Measurements from ENCODE around the gene LOC128125822.

LOC128125822 gene

GRCh38 chr6:63537959-63538300 is 34.4 kb upstream of the LOC128125822 start:
- no peak for TF ChIP-seq CTCF (IDR thresholded peaks at IDR 0.05)
- Mint-ChIP-seq H3K27ac (no peak overlapping the region), H3K4me1 (peaks cover 14% of the 10 kb centered on the region), H3K9me3 (no peaks in the 10 kb centered on the region), H3K4me3 (no peak overlapping the region), H3K36me3 (ENCODE audit: low read depth) (no peaks in the 10 kb centered on the region), H3K27me3 (ENCODE audit: low read depth, poor library complexity) (peaks cover 29% of the 10 kb centered on the region)
- no peak for DNase-seq

GRCh38 chr6:63538550-63538949 is 33.7 kb upstream of the LOC128125822 start:
- no peak overlapping the region for H3K4me3 Mint-ChIP-seq
- no peak for DNase-seq
- H3K4me1 Mint-ChIP-seq, result peaks cover 14% of the 10 kb centered on the region
- H3K9me3 Mint-ChIP-seq, result no peaks in the 10 kb centered on the region
- H3K36me3 Mint-ChIP-seq (ENCODE audit: low read depth), result no peaks in the 10 kb centered on the region
- no peak for TF ChIP-seq CTCF (IDR thresholded peaks at IDR 0.05)
- H3K27ac Mint-ChIP-seq, result no peak overlapping the region
- peaks cover 32% of the 10 kb centered on the region for H3K27me3 Mint-ChIP-seq (ENCODE audit: low read depth, poor library complexity)

- Mint-ChIP-seq H3K4me1 (no peaks in the 10 kb centered on the region), H3K27me3 (ENCODE audit: low read depth, poor library complexity) (peaks cover 40% of the 10 kb centered on the region), H3K4me3 (no peak overlapping the region), H3K9me3 (peaks cover 6% of the 10 kb centered on the region), H3K36me3 (ENCODE audit: low read depth) (no peaks in the 10 kb centered on the region), H3K27ac (no peak overlapping the region)
- no peak for DNase-seq
- no peak for TF ChIP-seq CTCF (IDR thresholded peaks at IDR 0.05)
These were observed 29.3 kb upstream of the LOC128125822 start for GRCh38 chr6:63543001-63543400.

GRCh38 chr6:63543982-63544381 is 28.3 kb upstream of the LOC128125822 start:
- Mint-ChIP-seq H3K4me1 (no peaks in the 10 kb centered on the region), H3K4me3 (no peak overlapping the region), H3K27ac (no peak overlapping the region), H3K9me3 (peaks cover 6% of the 10 kb centered on the region), H3K36me3 (ENCODE audit: low read depth) (no peaks in the 10 kb centered on the region), H3K27me3 (ENCODE audit: low read depth, poor library complexity) (peaks cover 40% of the 10 kb centered on the region)
- DNase-seq, result no peak
- no peak for TF ChIP-seq CTCF (IDR thresholded peaks at IDR 0.05)

GRCh38 chr6:63546236-63546635 is 26.0 kb upstream of the LOC128125822 start:
- Mint-ChIP-seq H3K27ac (no peak overlapping the region), H3K9me3 (peaks cover 6% of the 10 kb centered on the region), H3K4me1 (no peaks in the 10 kb centered on the region), H3K36me3 (ENCODE audit: low read depth) (no peaks in the 10 kb centered on the region), H3K4me3 (no peak overlapping the region), H3K27me3 (ENCODE audit: low read depth, poor library complexity) (peaks cover 26% of the 10 kb centered on the region)
- no peak for TF ChIP-seq CTCF (IDR thresholded peaks at IDR 0.05)
- DNase-seq, result no peak

- Mint-ChIP-seq H3K9me3 (peaks cover 6% of the 10 kb centered on the region), H3K4me1 (no peaks in the 10 kb centered on the region), H3K27me3 (ENCODE audit: low read depth, poor library complexity) (peaks cover 21% of the 10 kb centered on the region), H3K36me3 (ENCODE audit: low read depth) (no peaks in the 10 kb centered on the region), H3K27ac (no peak overlapping the region), H3K4me3 (no peak overlapping the region)
- TF ChIP-seq CTCF (IDR thresholded peaks at IDR 0.05), result no peak
- DNase-seq, result no peak
These were observed 25.6 kb upstream of the LOC128125822 start for GRCh38 chr6:63546697-63547096.
